CD4-positive, alpha-beta T cell treated with Interleukin-6 for 4 hours (primary cell): Measurements from ENCODE around the gene PRPSAP1.

Source experiments
- DNase-seq: peaks from one replicate; pipeline ENCODE4 v3.0.0-alpha.2; 2020; ENCODE audit warnings: mixed read lengths

The PRPSAP1 gene

DNA sequence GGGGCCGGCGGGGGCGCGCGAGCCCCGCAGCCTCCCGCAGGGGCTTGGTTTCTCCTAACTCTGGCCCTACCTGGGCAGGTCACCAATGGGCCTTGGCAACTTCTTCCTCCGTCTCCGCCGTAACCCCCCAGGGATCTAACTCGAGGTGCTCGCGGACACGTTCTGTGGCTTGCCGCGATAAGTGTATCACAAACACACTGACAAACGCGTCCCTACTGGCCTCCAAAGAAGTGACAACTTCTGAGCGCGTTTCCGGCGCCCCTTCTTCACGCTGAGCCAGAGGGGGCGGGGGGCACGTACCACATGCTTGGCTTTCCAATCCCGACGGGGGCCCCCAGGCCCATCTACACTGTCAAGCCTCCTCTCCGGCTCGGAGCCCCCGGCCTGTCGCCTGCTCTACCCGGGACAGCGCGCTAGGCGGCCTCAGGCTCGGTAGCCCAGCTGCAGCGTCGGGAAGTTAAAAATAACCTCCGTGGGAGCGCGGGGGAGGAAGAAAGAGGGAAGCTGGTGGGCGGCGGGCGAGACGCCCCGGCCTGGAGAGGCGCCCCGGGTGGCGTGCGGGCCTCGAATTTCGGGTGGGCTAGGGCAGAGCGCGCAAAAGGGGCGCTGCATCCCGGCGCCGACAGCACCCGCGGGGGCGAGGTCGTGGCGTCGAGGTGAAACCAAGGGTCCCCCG, 30.0 kb upstream of the PRPSAP1 start:
- peak; percentile 46 for DNase-seq

DNA sequence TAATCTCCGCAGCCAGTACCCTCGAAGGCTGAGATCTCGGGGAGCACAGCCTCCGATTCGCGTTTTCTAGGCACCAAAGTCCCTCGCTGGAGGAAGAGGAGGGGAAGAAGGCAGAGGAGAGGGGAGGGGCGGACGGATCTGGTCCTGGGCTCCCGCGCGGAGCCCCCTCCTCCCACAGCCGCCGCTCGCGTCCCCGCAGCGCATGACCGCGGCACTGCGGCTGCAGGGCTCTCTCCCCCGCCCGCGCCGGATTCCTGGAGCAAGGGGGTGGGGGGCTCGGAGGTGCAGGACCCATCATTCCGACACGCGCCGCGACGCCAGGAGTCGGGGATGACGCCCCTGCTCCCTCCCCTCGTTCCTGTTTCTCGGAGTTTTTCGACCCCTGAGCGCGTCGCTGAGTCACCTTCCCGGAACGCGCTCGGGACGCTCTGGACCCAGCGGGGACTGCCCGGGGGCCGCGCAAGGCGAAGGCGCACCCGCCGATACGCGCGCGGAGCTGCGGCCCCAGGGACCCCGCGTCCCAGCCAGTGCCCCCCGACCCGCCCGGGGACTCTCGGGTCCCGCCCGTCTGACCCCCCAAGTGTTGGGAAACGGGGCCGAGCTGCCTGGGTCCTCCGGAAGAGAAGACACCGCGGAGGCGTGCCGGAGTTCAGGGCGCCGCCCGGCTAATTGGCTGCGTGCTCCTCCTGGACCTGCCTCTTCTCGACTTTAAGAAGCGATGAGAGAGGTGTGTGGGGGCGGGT, 29.3 kb upstream of the PRPSAP1 start:
- peak; percentile 70 for DNase-seq

DNA sequence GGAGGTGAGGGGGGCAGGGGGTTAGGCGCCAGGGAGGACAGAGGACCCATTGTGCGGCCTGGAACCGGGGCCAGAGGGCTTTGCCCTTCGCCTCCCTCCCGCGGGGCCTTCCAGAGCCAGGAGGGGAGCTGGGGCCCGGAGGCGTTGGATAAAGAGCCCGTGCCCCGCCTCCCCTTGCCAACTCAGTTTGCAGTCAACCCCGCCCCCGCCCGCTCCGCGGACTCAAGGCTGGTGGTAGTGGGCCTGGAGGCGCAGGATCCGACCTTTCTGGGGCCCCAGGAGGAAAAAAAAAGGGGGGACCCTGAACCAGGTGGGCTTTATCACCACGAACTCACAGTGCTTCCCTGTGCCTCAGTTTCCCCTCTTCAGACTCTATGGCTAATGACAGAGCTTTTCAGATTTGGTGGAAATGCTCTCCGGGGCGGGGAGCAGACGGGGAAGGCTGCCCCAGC, 28.7 kb upstream of the PRPSAP1 start:
- DNase-seq, result peak; percentile 21

DNA sequence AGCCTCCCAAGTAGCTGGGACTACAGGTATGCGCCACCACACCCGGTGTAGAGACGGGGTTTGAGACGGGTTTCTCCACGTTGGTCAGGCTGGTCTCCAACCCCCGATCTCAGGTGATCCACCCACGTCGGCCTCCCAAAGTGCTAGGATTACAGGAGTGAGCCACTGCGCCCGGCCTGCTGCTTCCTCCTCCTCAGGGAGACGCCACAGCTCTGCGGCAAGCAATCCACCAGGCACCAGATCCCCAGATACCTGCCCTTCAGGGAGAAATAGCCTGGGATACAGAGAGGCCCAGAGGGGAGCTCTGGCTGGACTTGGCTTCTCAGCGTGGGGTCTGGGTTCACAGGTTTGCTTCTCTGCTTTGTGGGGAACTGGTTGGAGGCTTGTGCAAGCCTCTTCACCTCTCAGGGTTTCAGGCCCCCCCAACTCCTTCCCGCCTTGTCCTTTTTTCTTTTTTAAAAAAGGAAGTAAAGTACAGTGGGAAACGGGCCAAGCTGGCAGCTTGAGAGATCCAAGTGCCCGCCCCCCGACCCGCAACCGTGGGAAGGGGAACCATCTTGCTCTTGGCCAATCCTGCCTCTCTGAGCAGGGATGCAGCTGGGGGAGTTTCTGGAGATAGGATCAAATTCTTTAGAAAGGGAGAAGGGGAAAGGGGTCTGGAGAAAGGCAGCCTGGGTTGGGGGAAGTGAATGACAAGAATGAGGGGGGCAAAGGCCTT, 28.1 kb upstream of the PRPSAP1 start:
- DNase-seq, result no peak

DNA sequence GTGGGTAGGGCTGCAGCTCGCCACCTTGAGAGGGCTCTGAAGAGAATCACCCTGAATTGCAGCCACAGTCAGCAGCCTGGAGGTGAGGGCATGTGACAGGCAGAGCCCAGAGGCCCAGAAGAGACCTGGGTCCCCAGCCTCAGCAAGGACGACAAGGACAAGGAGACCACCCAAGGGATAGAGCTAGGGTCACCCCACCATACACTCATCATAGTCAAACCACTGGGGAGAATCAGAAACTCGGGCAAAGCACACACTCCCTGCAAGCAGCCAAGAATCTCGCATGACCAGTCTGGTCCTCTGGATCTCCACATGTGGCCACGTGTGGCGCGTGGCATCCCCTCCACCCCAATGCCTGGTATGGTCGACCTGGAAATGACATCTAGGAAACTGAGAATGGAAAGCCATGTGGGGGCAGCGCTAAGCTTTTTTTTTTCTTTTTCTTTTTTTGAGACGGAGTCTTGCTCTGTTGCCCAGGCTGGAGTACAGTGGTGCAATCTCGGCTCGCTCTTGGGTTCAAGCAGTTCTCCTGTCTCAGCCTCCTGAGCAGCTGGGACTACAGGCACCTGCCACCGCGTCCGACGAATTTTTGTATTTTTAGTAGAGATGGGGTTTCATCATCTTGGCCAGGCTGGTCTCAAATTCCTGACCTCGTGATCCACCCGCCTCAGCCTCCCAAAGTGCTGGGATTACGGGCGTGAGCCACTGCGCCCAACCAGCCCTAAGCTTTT, 26.1 kb upstream of the PRPSAP1 start:
- DNase-seq, result no peak

DNA sequence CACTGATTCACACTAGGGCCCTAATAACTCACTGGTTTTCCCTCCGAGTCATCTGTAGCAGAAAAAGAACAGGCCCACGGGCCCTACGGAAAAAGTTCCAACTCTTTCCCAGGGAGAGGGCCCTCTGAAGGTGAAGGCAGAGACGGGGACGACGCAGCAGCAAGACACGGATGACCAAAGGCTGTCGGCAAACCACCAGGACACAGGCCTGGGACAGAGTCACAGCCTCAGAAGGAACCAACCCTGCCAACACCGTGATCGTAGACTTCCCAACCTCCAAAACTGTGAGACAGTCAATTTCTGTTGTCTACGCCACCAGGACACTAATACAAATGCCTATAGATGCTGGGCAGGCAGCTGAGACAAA, 25.5 kb upstream of the PRPSAP1 start:
- no peak for DNase-seq

DNA sequence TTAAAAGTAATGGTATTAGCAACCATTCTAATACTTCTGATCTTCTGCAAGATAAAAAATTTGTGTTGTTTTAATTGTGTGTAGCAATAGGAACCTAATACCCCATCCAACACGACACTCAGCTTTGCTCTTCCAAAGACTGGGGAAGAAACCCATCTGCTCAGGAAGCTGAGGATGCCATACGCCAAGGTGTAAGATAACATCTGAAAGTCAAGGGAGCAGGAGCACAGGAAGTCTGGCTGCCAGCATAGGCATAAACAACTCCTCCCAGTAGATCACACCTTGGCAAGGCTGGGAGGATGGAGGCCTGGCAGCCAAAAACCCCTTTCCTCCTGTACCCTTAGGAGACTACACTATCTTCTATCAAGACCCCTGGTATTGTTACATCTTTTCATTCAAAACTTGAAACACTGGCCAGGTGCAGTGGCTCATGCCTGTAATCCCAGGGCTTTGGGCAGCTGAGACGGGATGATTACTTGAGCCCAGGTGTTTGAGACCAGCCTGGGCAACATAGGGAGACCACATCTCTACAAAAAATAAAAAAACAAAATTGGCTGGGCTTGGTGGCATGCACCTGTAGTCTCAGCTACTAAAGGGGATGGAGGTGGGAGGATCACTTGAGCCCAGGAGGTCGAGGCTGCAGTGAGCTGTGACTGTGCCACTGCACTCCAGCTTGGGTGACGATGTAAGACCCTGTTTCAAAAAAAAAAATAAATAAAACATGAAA, 25.0 kb upstream of the PRPSAP1 start:
- no peak for DNase-seq

DNA sequence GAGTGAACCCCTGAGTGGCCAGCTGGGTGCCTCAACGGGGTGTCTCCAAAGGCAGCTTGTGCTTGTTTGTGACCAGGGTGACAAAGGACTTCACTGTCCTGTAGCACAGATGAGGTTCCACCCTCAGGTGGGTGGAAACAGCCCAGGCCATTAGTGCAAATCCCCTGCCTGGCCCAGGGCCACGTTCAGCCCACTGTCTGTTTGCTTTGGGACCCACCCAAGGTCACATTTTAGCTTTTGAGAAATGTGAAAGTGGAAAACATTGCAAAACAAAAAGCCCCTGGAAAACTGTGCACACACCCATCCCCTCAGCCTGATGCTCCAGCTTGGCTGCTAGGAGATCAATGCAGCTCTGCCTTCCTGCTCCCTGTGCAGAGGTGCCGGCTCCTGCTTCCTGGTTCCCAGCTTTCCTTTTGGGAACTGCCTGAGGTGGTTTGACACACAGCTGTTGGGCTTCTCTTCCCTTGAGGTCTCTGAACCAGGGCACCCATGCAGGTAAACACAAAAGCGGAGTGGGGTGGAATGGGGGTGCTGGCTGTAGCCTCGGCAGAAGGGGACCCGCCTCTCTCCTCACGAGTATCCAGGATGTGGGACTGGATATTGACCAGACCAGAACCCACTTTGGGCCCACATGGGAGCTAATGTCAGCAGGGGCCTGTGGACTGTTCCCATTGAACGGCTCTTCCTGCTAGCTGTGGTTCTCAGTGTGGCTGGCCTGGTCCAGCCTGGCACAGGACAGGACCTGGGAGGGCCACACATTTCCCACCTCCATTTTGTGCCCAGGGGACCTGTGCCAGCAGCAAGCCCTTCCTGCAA, 22.8 kb upstream of the PRPSAP1 start:
- no peak for DNase-seq

DNA sequence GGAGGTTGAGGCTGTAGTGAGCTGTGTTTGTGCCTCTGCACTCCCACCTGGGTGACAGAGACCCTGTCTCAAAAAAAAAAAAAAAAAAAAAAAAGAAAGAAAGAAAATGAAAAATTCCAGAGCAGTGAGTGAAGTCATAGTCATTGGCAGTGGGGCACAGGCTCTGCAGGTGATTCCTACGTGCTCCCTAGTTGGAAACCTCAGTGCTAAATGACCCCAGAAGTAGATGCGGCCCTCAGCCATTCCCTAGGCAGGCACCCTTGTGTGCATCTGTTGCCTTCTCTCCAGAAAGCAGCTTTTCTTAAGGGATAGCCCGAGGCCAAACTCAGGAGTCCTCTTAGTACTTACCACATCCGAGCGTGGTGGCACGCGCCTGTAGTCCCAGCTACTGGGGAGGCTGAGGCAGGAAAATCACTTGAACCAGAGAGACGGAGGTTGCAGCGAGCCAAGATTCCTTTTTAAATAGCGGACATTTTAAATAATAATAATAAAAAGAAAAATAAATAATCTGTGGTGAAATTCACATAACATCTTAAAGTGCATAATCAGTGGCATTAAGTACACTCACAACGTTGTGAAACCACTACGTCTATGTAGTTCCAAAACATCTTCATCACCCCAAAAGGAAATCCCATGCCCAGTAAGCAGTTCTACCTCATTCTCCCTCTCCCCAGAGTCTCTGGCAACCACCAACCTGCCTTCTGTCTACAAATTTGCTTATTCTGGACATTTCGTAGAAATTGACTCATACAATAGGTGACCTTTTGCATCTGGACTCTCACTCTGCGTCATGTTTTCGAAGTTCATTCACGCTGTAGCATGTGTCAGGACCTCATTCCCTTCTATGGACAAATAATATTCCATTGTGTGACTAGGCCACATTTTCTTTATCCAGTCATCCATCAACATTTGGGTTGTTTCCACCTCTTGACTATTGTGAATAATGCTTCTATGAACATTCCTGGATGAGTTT, 18.2 kb upstream of the PRPSAP1 start:
- DNase-seq, result no peak

DNA sequence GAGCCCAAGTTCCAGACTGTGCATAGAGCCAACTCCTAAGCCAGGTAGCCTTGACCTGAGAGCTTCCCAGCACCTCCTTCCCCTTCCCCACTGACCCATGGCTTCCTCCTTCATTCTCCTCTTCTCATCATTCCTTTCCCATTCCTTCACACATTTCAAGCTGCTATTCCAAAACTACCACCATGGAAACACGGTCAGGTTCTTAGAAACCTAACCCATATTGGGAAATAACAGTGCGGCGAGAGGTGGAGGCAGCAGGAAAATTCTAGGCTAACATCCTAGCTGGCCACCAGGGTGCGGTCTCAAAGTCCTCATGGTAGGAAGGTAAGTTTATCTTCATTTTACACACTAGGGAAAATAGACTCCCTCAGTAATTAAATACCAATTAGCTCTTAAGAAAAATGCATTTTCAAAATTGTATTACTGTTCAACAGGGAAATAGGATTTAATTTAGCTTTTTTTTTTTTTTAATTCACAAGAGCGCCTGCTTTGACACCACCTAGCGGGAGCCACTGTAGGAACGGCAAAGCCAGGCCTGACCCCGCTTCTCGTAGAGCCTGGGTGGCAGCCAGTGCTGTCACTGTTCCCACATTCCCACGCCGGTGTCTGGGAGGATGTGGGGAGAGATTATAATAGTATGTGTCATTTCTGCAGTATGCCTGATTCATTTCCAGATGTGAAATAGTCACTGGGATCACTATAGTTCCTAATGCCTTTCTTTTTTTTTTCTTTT, 16.7 kb upstream of the PRPSAP1 start:
- peak; percentile 15 for DNase-seq

DNA sequence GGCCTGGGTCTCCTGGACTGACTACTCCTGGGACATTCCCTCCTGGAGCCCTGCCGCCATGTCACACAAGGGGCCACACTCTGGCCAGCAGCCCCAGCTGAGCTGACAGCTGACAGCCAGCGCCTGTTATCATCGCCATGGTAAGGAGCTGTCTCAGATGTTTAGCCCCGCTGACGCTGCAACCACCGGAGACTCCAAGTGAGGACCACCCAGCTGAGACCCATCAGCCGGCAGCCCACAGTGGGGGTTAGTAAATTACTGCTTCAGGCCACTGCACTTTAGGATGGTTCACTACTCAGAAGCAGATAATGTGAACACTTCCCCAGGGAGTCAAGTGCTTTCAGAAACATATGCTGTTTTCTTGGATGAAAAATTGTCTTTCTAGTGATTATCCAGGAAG, 16.1 kb upstream of the PRPSAP1 start:
- DNase-seq, result no peak

DNA sequence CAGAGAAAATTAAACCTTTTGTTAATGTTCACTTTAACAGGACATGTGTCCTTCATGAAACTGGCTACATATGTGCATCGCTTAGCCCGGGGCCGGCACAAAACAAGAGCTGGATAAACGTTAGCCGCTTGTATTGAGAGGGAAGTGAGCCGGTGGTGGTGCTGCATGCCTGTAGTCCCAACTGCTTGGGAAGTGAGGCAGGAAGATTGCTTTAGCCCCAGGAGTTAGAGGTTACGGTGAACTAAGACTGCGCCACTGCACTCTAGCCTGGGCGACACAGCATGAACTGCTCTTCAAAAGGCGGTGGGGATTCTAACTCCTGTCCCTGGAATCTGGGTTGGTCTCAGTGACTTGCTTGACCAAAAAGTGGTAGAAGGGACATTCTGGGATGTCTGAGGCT, 15.7 kb upstream of the PRPSAP1 start:
- DNase-seq, result no peak

DNA sequence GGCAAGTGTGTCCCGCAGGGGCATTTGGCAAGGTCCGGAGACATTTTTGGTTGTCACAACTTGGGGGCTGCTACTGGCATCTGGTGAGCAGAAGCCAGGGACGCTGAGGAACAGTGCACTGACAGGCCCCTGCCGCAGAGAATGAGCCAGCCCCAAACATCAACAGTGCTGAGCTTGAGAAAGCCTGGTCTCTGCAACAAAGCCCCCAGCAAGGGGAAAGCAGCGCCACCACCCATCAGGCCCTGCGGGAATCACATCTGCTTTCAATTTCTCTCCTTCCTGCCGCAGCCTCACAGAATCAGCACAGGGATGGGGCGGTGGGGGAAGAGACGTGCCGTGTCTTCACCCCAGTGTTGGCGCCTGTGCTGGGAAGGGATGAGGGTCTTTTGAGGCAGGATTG, 14.8 kb upstream of the PRPSAP1 start:
- DNase-seq, result no peak

DNA sequence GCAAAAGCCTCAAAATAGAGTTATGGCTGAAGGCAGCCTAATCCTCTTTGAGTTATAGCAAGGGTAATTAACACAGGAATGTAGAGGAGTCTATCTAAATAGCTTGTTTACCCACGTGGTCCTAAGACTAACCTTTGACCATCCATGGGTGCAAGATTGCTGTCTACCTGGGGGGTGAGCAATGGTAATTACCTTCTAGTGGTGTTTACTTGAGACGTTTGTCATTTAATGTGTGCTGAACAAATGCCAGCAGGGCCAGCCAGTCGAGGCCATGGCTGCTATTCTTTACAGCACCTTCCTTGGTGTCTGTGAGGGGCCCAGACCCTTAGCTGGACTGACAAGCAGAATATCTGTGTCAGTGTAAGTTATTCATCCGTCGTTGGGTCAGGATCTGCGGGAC, 13.9 kb upstream of the PRPSAP1 start:
- DNase-seq, result no peak

DNA sequence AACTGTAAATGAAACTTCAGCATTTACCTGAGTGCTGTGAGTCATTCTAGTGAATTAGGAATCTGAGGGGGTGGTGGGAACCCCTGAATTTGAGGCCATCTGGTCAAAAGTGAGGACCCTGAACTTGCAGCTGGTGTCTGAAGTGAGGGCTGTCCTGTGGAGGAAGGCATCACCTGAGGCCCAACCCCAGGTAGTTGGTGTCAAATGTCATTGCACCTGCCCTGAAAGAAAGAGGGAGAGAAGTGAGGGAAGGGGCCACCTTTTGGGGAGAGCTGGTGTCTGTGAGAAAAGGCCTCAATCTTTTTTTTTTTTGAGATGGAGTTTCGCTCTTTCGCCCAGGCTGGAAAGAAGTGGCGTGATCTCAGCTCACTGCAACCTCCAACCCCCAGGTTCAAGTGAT, 12.5 kb upstream of the PRPSAP1 start:
- no peak for DNase-seq

DNA sequence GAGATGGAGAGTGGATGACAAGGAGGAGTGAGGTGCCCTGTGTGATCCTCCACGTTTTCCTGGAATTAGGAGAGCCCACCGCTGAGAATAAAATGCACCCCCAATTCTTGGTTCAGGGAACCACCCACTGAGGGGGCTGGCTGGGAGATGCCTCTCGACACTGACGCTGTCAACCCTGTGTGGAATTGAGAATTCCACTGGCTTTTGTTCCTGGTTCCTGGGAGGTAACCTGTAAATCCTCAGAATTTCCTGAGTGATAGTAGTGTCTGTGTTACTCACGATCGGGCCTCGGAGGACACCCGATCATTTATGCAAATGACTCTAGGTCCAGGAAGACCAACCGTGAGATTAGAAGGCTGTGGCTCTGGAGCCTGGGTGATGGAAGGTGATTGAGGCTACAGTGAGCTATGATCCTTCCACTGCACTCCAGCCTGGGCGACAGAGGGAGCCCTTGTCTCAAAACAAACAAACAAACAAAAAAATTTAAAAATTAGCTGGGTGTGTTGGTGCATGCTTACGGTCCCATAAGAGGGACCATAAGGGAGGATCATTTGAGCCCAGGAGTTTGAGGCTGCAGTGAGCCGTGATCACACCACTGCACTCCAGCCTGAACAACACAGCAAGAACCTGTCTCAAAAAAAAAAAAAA, 11.7 kb upstream of the PRPSAP1 start:
- no peak for DNase-seq

DNA sequence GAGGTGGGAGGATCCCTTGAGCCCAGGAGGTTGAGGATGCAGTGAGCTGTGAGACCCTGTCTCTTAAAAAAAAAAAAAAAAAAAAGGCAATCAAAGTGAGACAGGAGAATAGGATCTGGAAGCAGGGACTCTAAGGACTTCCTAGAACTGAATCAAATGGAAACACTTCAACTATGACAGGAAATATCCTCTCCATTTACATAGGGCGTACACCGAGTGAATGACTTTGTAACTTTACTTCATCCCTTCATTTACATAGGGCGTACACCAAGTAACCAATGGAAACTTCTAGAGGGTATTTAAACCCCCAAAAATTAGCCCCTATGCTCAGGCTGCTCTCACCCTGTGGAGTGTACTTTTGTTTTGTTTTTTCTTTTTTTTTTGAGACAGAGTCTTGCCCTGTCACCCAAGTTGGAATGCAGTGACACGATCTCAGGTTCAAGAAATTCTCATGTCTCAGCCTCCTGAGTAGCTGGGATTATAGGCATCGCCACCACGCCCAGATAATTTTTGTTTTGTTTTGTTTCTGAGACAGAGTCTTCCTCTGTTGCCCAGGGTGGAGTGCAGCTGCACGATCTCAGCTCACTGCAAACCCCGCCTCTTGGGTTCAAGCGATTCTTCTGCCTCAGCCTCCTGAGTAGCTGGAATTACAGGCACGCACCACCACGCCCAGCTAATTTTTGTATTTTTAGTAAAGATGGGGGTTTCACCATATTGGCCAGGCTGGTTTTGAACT, 9.6 kb upstream of the PRPSAP1 start:
- DNase-seq, result no peak

DNA sequence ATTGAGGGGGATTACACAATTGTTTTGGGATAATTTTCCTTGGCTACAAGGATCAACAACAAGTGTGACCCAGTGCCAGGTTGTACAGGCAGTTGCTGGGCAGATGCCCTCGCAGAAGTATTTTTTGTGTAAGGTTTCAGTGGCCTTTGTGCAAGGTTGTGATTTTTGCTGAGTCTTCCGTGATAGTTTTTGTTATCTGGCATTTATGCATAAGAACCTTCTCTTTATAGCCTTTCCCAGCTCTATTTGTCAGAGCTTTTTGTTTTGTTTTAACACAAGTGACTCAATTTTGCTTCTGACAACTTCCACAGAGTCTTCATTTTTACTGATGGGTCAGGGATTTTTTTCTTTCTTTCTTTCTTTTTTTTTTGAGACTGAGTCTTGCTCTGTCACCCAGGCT, 6.7 kb upstream of the PRPSAP1 start:
- DNase-seq, result no peak
